AML-193 (cell line): ENCODE data around the gene BTBD18.

Experiments used
- DNase-seq, 2 experiments: peaks; one replicate each; lab custom pipeline; 2025; lab: John Stamatoyannopoulos, UW

Gene BTBD18, protein sequence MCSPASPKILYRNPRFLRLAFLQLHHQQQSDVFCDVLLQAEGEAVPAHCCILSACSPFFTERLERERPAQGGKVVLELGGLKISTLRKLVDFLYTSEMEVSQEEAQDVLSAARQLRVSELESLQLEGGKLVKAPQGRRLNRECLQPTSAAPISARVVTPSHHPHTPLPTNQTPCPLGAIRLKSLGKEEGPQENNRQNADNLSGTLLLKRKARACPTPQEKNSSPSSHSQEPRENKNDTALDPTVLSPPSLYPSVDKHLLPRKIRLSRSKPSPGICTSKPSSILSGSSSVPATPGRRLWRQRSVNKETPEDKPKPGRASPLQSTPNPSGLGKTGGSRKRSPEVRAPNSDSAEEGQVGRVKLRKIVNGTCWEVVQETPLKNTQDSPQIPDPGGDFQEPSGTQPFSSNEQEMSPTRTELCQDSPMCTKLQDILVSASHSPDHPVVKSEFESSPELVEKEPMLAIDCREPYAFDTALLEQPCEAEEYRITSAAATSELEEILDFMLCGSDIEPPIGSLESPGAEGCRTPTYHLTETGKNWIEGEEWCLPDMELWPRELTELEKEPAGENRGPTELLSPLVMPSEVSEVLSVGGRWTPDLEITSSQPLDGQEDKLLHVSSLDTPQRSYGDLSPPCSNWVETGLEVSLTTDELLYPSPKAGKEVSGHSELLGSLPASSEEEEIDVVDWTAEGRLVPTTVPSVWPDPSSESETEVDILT

DNA sequence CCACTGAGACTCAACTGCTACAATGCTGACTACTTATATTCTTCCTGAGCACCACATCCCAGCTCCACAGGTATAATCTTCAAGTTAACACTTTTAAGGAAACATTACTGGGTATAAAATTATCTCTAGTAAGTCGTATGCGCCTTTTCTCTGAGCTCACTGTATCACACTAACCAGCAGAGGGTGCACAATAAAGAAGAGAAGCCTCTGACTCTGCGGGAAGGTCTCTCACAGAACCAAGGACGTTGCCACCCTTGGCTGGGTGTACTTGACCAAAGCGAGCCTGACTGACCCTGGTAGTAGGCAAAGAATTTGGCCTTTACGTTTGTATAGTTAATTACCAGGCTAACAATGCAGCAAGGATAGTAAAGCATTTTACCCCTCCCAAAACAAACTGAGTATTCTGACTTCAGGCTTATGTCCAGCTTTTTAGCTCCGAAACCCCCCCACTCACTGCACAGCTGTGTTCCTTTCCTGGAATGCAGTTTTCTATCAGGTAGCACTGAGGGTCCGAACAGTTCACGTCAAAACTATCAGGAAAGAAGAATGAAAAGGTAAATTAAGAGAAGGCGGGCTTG, at the start of gene BTBD18:
BTBD18 (minus strand) TSS at position 144 of the 578 bp plus-strand sequence. CDS start 631 bp downstream, outside the sequence.
- DNase-seq, result peak; percentile 8 to 42

DNA sequence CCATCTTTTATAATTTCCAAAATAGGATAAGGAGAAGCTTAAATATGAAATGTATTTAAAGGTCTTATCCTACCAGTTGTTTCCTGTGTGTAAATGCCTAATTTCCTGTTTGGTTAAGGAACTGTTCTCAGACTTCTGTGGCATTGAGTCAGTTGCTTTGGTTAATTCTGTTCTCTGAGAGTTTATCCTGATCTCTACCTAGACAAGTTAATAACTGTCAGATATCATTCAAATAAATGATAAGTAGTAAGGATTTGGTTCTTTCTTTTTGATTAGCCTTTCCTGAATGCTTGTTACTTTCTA, 49.5 kb upstream of the BTBD18 start:
- DNase-seq, result peak in 1 of 2 experiments; percentile 2

DNA sequence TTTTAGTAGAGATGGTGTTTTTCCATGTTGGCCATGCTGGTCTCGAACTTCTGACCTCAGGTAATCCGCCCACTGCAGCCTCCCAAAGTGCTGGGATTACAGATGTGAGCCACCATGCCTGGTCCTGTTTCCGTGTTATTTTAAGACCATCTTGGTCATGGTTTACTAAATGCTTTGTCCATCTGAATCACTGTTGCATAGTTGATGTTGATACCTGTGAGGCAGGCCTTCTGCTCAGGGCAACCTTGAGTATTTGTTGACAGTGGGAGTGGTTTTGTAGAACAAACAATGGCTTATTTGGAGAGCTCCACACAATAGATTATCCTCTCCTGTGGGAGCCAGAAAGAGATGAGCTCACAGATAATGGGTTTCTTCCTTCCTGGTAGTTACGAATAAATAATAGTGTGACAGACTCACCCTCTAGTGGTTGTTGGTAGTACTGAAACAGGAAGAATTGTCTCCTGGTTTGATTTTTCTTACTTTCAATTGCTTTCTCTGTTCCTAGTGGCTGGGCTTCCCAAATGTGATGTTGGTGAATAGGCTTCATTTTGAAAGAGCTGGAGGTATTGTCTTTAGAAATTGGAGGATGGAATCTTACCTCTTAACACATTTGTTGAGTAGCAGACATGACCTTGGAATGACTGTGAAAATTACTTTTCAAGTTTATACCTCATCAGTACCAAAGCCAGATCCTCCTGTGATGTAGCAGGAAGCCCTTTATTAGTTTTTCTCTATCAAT, 49.0 kb upstream of the BTBD18 start:
- peak; percentile 71 to 72 for DNase-seq

DNA sequence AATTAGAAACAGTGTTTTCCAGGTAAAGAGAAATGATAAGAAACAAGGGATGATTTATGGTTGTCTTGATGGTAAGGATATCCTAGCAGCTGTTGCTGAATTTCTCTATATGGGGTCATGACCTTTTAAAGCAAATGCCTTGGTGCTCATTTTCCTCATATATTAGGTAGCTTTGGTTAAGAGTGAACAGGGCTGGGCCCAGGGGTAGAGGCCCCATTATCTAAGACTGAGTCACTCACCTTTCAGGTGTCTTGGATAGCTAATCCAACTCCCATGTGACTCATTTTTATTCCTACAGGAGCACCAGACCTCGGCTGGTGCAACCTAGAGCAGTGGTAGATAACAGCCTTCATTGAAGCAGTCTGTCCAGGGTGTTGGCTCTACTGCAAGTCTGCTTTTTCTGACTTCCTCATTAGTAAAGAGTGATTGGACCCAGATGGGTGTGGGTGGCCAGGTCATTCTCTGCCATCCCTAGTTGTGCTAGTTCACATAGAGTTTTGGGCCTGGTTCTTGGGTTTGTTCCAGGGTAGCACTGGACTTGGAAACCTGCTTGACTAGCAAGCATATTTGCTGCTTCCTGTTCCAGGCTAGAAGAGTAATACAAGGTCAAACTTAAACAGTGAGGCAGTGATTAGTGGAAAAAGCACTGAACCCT, 47.4 kb upstream of the BTBD18 start:
- DNase-seq, result peak in 1 of 2 experiments; percentile 10

DNA sequence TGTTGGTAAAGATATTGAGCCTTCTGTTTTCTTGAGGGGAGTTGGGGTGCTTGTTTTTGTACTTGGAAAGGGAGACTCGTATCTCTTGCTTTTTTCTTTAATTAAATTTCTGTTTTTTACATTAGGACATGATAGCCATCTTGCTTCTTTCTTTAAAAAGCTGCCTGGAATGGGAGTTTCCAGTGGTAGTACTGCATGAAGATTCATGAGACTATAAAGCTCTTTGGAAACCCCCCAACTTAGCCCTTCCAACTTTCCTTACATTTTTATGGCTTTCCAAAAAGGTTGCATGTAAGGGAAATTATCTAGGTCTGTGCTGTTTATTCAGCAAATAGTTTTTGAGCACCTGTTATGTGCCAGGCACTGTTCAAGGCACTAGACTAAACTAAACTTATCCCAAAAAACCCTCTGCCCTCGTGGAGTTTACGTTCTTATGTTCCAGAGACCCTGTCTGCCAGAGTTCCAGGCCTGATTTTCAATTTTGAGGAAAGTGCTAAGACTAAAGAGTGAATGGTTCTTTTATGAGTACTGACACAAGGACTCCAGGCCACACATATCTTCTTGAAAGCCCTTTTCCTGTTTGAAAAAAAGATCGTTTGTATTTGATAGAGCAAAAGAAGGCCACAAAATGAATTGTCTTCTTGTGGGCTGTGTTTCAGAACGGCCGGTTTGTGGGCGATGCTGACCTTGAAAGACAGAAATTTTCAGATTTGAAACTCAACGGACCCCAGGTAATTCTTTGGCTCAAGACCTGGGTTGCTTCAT, 41.9 kb upstream of the BTBD18 start:
- DNase-seq, result no peak

DNA sequence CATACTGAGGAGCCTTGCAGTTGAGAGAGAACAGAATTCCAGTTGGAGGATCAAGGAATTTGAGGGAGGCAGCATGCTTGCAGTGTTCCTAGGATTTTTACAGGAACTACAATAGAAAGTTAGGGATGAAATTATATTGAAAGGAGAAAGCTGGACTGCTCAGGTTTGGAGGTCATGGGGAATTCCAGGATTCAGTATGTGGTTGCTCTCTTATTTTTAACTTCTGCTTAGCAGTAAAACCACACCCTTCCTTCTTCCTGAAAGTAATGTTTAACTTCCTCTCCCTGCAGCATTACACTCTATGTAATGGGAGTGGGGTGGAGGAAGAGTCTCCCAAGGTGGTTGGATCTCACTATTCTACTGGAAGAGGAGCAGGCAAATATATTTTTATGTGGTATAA, 41.3 kb upstream of the BTBD18 start:
- peak; percentile 51 to 57 for DNase-seq

DNA sequence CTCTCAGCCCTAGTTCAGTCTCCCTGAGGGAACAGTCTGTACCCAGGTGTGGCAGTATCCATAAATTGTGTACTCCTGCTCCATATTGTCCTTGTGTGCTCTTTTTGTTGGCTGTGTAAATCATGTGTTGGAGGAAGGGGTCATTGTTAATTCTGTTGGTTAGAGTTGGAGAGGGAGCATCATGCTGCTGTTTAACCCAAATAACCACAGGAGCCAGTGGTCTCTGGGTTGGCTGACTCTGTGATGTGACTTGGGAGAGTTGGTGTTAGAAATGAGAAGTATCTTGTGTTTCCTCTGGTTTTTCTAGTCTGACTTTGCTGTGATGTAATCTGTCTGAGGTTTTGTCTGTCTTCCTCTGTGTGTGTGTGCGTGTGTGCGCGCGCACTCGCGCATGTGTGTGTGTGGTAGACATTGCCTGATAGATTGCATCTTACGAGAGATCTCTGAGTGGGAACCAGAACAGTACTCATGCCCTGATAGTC, 40.5 kb upstream of the BTBD18 start:
- DNase-seq, result peak; percentile 94 to 95

DNA sequence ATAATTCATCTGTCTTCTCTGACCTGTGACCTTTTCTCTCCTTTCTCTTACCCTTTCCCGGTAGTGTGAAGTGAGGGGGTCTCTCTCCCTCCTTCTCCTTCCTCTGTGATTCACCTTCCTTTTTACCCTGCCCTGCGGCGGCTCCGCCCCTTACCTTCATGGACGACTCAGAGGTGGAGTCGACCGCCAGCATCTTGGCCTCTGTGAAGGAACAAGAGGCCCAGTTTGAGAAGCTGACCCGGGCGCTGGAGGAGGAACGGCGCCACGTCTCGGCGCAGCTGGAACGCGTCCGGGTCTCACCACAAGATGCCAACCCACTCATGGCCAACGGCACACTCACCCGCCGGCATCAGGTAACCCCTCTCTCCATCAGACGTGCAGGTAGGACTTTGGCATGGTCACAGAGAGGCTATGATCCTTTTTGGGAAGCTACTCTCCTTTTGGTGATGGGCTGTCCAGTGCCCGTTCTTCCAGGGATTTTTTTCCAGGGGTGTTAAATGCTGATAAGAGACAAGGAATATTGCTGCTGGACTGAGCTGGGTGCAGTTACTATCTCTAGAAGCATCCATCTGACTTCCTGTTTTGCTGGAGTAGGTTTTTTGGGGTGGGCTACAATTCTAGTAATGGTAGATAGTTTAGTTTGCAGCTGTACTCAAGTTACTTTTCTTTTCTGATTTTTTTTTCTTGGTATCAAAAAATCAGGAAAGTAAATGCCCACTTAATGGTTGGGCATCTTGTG, 39.9 kb upstream of the BTBD18 start:
- no peak for DNase-seq

DNA sequence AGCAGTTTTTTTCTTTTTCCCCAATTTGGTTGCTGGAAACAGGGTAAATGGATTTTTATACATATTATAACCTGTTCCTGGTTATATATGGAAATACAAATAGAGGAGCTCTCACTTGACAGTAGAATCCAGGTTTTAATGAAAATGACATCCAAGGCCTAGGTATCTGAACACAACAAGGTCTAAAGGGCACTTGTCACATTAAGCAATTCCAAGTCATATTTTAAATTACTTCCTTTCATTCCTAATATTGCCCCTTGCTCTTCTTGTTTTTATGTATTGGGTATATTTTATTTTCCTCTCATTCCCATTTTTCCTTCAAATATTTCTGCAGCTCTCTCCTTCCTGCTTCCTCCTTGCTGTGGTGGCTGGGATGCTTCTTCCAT, 37.1 kb upstream of the BTBD18 start:
- DNase-seq, result peak in 1 of 2 experiments; percentile 36

DNA sequence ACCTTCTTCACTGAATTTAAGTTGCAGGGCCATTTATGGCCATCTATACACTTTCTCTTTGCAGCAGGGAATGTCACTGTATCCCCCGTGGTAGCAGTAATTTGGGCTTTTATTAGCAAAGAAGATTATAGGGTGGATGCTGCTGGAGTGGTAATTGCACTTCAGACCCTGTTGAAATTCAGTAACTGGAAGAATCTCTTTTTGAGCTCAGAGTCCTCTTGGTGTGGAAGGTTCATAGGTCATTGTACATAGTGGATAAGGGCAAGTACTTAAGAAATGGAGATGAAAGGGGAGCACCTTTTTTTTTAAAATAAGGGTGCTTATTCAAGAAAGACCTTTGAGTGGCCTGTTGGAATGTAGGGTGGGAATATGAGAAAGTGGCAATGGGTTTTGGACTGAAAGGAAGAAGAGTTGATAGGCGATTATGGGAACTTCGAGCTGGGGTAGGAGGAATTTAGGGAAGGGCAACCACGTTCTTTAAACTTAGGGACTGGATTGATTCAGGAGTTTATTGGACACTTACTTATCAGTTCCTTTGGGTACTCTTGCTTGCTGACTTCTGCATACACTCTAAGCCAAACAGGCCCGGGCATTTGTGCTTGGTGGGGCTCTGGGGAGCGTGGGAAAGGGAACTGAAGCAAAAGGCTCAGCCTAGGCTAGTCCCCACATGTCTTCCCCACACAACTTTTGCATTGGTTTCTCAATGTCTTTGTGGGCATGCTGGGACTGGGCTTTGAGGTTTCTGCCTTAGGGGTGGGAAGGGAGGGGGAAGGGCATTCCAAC, 36.5 kb upstream of the BTBD18 start:
- DNase-seq, result peak; percentile 67 to 72

DNA sequence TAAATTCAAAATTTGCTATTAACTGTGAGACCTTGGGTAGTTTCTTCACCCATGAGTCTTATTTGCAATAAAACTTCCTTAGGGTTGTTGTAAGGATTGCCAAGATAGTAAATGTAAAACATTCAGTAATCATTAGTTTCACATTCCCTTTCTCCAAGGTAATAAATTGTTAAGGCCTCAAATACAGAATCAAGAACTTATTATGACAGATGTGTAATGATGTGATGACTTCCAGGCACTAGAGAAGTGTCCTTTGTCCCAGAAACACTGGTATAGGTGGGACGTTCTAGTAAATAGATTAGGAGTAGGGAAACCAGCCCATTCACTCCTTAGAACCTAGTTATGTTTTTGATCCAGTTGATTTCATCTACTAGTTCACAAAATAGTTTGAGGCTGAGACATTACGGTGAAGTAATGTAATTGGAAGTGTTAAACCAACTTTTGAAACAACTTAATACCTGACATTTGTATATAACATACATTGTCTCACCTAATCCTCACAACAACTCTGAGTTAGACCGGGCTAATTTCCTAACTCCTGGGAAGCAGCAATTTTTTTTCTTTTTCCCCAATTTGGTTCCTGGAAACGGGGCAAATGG, 35.5 kb upstream of the BTBD18 start:
- DNase-seq, result no peak

DNA sequence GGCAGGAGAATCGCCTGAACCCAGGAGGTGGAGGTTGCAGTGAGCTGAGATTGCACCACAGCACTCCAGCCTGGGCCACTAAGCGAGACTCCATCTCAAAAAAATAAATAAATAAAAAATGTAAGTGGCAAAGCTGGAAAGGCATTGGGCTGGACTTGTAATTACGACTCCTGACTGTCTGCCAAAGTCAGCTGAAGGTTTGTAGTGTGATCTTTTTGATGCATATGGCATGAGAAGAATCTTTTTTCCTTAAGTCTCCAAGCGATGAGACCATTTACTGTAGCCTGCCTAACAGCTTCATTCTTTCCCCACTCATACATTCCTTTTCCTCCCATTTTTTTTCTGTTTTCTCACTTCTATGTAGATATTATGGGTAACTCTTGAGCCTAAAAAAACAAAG, 34.8 kb upstream of the BTBD18 start:
- no peak for DNase-seq

DNA sequence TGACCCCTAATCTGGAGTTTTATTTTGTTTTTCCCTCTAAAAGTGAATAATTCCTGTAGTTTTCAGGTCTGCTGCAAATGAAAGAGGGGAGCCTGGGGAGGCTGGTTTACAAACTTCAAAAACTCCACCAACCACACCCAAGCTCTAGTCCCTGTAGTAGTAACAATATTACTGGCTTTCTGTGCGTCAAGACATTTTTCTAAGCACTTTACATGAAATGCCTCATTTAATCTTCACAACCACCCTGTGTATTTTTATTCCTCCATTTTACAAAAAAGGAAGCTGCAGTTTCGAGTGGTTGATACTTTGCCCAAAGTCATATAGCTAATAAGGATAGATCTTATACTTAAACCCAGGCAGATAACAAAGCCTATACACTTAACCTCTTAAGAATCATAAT, 33.5 kb upstream of the BTBD18 start:
- no peak for DNase-seq

DNA sequence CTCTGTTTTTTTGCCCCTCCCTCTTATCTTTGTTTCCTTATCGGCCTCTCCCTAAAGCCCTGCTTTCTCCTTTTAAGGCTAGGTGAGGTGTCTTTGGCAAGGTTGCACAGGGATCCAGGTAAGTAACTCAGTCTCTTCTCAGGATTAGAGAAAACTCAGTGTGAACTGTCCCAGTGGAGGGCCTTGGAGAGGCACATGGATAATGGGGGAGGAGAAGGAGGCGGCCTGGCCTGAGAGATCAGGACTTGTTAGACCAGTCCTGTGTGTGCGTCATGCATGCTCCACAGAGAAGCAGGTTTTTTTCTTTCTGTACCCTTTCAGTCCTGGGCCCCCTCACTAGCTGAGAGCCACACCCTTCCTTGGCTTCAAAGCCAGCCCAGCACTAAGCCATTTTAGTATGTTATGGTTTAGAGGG, 29.9 kb upstream of the BTBD18 start:
- DNase-seq, result no peak

DNA sequence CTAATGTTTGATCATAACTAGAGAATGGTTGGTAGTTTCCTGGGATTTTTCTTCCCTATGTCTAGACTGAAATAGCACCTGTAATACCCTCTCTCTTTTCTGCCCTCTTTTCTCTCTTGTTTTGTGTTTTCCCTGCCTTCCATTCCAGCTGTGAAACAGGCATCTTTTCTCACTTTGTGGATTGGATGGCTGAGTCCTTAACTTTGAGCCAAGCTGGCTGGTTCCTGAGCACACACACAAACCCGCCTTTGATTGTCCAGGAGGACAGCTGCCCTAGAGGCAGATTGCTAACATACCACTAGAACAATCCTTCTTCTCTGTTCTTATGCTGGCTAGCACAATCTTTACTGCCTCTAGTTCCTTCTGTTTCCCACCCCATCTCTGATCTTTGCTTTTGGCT, 27.7 kb upstream of the BTBD18 start:
- no peak for DNase-seq

DNA sequence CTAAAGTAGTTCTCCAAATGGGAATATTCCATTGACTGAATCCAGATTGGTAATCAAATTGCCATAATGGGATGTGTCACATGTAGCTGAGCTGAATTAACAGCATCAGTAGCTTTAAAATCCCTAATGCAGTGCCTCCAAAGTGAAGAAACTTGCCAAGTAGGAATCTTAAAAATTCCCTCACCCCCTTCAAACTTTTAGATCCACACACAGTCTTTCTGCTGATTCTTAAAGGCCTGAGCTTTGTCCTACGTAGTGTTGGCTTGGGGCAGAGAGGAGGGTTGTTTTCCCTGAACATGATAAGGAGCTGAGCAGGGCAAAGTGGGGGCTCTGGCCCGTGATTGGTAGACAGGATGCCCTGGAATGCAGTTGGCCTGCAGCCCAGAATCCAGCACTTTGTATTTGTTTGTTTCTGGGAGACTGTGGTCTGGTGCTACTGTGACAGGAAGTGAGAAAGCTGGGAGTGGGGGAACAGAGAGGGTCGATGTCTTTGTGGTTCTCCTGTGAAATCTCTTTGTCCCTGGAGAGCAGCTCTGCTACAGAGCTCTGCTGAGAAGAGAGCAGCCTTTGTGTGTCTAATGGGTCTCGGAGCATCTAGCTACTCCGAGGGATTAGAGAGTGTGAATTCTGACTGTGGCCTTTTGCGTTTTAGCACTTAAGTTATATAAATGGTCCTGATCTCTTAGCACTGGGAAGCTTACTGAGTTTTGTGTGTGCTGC, 26.9 kb upstream of the BTBD18 start:
- no peak for DNase-seq

DNA sequence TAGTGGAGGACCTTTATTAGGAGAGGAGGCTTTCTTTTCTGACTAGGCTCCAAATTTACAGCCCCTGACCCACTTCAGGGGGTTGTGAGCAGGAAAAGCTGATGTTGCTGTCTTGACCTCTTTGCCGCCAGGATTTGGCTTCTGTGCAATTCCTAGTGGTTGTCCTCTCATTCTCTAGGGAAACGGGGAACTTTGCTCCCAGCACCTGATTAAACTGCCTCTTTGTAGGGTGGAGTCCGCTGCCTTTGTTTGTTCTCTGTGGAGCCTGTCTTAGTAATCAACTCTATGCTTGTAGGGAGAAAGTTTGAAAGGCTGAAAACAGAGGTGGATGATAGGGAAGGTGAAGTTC, 26.3 kb upstream of the BTBD18 start:
- no peak for DNase-seq

DNA sequence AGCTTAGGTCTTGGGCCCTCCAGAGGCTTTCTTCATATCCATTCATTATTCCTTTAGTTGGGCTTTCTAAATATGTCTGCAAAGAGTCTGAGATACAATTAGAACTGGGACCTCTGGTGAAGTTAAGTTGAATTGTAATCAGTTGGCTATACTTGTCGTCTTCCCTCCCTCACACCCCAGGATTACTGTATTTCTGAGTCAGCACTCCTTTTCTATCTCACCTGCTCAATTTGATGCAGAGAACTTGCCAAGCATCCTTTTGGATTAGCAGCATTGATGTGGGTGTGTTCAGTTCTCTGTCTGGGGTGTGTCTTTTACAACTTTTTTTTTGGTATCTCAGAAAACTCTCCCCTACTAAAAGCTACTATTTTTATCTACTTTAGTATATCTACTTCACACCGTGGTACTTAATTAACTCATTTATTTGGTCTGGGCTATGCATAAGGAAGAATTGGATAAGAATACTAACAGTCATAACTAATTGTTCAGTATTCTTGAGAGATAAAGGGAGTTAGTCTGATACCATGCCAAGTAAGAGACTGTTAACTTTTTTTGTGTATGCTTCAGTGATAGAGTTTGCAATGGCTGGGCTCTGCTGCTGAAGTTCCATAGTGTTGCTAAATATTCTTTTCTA, 25.1 kb upstream of the BTBD18 start:
- no peak for DNase-seq
